AG09319 (cell line): ENCODE data around the gene GFRA1.
"Not testable (repeated sequence)": the region's sequence is repeated elsewhere in the genome, so short reads cannot be mapped to it uniquely, and the experiment has no call there.

Experiments
- DNase-seq: peaks from one replicate; pipeline ENCODE4 v3.0.0-alpha.2; 2010; ENCODE audit warnings: low read depth; ENCODE audit errors: extremely low read depth
- TF ChIP-seq, protein P1 (sequence below): IDR thresholded peaks from 2 replicates; pipeline ENCODE4 v1.5.1; 2011; ENCODE audit warnings: low read depth, mild to moderate bottlenecking, inconsistent platforms, low read length, moderate library complexity

Gene GFRA1

GRCh38 chr10:116171505-116171904 is 101.5 kb downstream of the GFRA1 start:
- TF ChIP-seq, protein P1, sequence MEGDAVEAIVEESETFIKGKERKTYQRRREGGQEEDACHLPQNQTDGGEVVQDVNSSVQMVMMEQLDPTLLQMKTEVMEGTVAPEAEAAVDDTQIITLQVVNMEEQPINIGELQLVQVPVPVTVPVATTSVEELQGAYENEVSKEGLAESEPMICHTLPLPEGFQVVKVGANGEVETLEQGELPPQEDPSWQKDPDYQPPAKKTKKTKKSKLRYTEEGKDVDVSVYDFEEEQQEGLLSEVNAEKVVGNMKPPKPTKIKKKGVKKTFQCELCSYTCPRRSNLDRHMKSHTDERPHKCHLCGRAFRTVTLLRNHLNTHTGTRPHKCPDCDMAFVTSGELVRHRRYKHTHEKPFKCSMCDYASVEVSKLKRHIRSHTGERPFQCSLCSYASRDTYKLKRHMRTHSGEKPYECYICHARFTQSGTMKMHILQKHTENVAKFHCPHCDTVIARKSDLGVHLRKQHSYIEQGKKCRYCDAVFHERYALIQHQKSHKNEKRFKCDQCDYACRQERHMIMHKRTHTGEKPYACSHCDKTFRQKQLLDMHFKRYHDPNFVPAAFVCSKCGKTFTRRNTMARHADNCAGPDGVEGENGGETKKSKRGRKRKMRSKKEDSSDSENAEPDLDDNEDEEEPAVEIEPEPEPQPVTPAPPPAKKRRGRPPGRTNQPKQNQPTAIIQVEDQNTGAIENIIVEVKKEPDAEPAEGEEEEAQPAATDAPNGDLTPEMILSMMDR, result no peak

GRCh38 chr10:116170815-116171250 is 102.2 kb downstream of the GFRA1 start:
- TF ChIP-seq, protein P1, result no peak
- peak; percentile 3 for DNase-seq

More at GRCh38 chr10:116171505-116171904, 101.5 kb downstream of the GFRA1 start:
- no peak for DNase-seq

DNA sequence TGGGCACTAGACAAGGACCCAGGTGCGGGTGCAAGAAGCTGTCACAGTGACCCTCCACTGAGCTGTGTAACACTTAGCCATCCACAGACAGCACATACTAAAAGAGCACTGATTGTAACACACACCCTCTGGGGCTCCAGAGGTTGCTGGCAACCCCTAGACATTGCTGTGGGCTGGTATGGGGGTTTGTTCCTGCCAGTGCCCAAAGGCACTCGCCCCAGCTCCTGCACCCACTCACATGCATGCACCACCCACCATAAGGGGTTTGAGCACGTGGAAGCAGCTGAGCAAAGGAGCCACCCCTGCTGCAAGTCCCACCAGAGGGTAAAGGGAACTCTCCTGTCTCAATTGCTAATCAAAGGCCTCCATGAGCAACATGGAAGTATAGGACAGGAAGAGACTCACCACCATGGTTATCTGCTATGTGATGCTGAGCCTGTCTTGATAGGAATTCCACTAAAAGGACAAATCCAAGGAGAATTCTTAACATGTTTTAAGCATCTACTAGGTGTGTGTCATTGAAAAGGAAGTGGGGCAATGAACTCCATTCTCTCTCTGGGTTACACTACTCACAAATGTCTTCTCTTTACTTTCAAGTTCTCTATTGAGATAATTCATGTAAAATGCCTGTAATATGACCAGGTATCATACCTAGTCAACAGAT is 103.1 kb downstream of the GFRA1 start:
- TF ChIP-seq, protein P1, result no peak
- no peak for DNase-seq

DNA sequence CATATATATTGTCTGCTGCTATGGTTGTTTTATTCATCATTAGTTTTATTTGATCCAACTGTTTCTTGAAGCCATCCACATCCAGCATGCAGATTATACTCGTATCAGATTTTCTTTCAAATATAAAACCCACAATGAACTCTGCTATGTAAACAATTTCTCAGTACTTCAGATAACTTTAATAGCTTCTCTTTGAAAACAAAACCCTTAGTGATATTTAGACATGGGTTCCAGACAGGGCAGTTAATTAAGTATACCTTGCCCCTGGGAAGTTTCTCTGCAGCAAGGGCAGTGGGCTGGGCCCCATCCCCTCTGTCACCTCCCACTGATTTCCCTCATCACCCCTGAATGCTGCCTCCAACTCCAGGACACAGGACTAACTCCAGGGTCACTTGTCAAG is 104.3 kb downstream of the GFRA1 start:
- TF ChIP-seq, protein P1, result no peak
- DNase-seq, result no peak

DNA sequence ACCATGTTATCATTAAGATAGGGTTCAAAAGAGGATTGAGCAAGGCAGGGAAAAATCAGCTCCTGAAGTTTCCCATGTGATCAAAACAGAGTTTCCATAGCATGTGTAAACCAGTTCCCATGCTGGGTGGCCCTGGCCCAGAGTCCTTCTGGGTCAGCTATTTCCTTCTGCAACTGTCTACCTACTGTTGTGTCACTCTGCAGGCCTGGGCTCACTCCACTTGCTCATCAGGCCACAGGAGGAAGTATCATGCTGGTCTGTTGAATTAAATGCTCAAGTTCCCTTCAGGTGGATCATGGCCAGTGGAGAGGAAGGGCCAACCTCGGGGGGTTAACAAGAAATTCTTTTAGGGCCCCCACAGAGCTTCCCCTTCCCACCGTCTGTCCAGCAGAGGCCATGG is 104.7 kb downstream of the GFRA1 start:
- DNase-seq, result no peak
- TF ChIP-seq, protein P1, result no peak

DNA sequence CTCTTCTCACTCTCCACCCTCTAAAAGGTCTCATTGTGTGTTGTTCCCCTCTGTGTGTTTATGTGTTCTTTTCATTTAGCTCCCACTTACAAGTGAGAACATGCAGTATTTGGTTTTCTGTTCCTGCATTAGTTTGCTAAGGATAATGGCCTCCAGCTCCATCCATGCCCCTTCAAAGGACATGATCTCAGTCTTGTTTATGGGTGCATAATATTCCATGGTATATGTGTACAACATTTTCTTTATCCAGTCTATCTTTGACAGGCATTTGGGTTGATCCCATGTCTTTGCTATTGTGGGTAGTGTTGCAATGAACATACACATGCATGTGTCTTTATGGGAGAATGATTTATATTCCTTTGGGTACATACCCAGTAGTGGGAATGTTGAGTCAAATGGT is 107.1 kb downstream of the GFRA1 start:
- not testable (repeated sequence) for DNase-seq

DNA sequence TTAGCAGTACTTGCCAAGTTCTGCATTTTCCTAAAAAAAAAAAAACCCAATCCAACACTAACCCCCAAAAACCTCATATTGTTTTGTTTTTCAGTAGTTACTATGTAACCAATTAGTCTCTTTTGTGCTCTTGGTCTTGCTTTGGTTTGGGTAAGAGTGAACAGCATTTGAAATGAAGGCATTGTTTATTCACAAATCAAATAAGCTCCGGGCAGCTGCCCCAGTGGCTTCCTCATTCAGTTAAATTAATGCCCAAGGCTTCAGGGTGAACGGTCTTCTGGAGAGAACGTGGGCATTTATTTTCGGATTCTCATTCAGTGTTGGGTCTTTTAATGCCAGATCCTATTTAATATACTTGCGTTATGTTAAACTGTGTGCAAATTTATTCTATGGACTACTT is 108.7 kb downstream of the GFRA1 start:
- TF ChIP-seq, protein P1, result no peak
- DNase-seq, result no peak
